Mucosa of descending colon (tissue), 3 donors: Measurements from ENCODE around the gene ADAMTS8. TPM values are rescaled to one million over a fixed set of nuclear protein-coding genes. Genes with fewer than 3 reads are reported as not detected.

Experiments used
- ATAC-seq: fragments of 200-7000 bp; cut with Tn5 transposase; one replicate; pipeline ENCODE4 v1.9.1; 2020; ENCODE audit warnings: mild to moderate bottlenecking, moderate library complexity
- DNase-seq, 3 donors: peaks; one replicate each; pipeline ENCODE4 v3.0.0-alpha.2; 2020
- H3K36me3 ChIP-seq: fragments of 200-600 bp; one replicate; pipeline ENCODE4 v1.8.0; 2021; ENCODE audit warnings: low read depth, mild to moderate bottlenecking
- H3K4me1 ChIP-seq: fragments of 200-600 bp; one replicate; pipeline ENCODE4 v1.8.0; 2021; ENCODE audit warnings: low read depth, mild to moderate bottlenecking
- H3K4me3 ChIP-seq: fragments of 200-600 bp; one replicate; pipeline ENCODE4 v1.8.0; 2021; ENCODE audit warnings: mild to moderate bottlenecking
- H3K9me3 ChIP-seq: fragments of 200-600 bp; one replicate; pipeline ENCODE4 v1.8.0; 2021; ENCODE audit warnings: mild to moderate bottlenecking
- intact Hi-C, 2 donors: fragments of 100-400 bp; cut with DNase I in 1 of 2; cut with micrococcal nuclease in 1 of 2; formaldehyde crosslinking; loops; one replicate each; pipeline versions ENCODE4 v1.11.0 to v1.11.1; 2022; cut with DNase I, micrococcal nuclease
- total RNA-seq, 3 donors: library from RNA; stranded (reverse); fragmentation: NEBNext Ultra II Directional in 2 of 3; extraction: Animal tissue kit (Norgen Biotek cat#: 25700) in 2 of 3; gene quantifications; one replicate each; pipeline versions ENCODE4 v1.2.1 to v1.2.4, GENCODE V29; 2021 to 2023
- TF ChIP-seq, protein P1 (sequence below): fragments of 200-600 bp; IDR thresholded peaks from one replicate; pipeline ENCODE4 v1.8.0; 2022; ENCODE audit warnings: antibody characterized with exemption, mild to moderate bottlenecking
- donor health status: DM: no; HTN: no; CAD: no; lungs with moderate emphysema.
- donor health status: DM: no; HTN: no; CAD: no.
- donor health status: DM: no; HTN: yes; CAD: no.

Gene ADAMTS8
- total RNA-seq, 3 donors from 2014 or later = 0.38 to 10.5 (median 2.6) TPM

DNA sequence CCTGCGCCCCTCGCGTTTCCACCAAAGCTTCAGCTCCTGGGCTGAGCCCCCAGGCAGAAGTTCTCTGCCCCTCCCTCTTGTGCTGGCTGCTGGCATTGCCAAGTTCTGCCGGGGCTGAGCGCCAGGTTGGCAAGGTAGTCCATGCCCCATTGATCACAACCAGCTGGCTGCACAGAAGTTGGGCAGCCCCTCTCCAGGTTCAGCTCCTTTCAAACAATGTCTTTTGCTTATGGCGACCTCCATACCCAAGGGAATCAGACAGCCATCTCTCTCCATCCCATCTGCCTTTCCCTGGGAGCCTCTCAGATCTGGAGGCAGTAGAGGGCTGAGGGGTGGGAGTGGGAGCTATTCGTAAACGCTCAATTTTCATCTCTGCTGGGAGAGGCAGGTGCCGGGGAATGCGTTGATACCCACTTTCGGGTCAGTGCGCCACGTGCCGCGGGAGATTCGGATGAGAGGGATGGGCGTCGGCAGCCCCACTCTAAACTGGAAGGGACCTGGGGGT is 1.5 kb downstream of the ADAMTS8 start:
- intact Hi-C loops = no loop called here
- DNase-seq = no peak
- H3K36me3 ChIP-seq = no peaks in the 10 kb centered on the region
- ATAC-seq = no peak
- H3K4me1 ChIP-seq = peaks cover 2% of the 10 kb centered on the region
- TF ChIP-seq, protein P1, sequence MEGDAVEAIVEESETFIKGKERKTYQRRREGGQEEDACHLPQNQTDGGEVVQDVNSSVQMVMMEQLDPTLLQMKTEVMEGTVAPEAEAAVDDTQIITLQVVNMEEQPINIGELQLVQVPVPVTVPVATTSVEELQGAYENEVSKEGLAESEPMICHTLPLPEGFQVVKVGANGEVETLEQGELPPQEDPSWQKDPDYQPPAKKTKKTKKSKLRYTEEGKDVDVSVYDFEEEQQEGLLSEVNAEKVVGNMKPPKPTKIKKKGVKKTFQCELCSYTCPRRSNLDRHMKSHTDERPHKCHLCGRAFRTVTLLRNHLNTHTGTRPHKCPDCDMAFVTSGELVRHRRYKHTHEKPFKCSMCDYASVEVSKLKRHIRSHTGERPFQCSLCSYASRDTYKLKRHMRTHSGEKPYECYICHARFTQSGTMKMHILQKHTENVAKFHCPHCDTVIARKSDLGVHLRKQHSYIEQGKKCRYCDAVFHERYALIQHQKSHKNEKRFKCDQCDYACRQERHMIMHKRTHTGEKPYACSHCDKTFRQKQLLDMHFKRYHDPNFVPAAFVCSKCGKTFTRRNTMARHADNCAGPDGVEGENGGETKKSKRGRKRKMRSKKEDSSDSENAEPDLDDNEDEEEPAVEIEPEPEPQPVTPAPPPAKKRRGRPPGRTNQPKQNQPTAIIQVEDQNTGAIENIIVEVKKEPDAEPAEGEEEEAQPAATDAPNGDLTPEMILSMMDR = no peak
- H3K9me3 ChIP-seq = no peaks in the 10 kb centered on the region
- no peak overlapping the region for H3K4me3 ChIP-seq

- no peaks in the 10 kb centered on the region for H3K36me3 ChIP-seq
- no peak for DNase-seq
- TF ChIP-seq, protein P1 = no peak
- H3K4me3 ChIP-seq = no peak overlapping the region
- no peaks in the 10 kb centered on the region for H3K9me3 ChIP-seq
- intact Hi-C loops = no loop called here
- peaks cover 2% of the 10 kb centered on the region for H3K4me1 ChIP-seq
- ATAC-seq = no peak
These were observed 2.1 kb downstream of the ADAMTS8 start for GRCh38 chr11:130426223-130426836.

GRCh38 chr11:130425156-130425555 is 3.3 kb downstream of the ADAMTS8 start:
- Histone ChIP-seq H3K4me1 (peaks cover 2% of the 10 kb centered on the region), H3K36me3 (no peaks in the 10 kb centered on the region), H3K9me3 (no peaks in the 10 kb centered on the region), H3K4me3 (no peak overlapping the region)
- TF ChIP-seq, protein P1 = no peak
- ATAC-seq (no peak), DNase-seq (no peak)
- intact Hi-C loops = no loop called here

DNA sequence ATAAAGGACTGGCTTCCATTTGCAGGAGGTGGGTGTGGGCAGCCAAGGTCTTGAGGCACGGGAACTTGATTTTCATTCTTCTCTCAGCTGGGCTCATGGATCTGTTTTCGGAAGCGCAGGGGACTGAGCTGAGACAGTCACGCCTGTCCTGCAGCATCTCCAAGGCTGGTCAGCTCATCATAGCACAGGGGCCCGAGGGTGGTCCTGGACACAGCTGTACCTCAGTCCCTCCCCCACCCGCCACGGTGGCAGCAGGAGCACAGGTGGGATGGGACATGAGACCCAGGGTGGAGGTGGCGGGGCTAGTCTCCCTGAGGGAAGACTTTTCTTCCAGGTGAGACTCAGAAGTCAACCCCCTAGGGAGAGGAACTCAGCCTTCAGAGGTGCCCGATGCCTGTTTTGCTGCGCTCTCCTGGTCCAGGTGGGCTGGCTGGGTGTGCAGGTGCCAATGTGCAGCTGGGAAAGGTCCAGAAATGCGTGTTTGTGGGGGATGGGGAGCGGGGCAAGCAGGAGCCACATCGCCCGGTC is 3.7 kb downstream of the ADAMTS8 start:
- Histone ChIP-seq H3K9me3 (no peaks in the 10 kb centered on the region), H3K4me1 (peaks cover 2% of the 10 kb centered on the region), H3K36me3 (no peaks in the 10 kb centered on the region), H3K4me3 (no peak overlapping the region)
- TF ChIP-seq, protein P1 = no peak
- intact Hi-C loops = no loop called here
- ATAC-seq (no peak), DNase-seq (no peak)

- no peak for DNase-seq
- Histone ChIP-seq H3K4me3 (no peak overlapping the region), H3K9me3 (no peaks in the 10 kb centered on the region), H3K36me3 (no peaks in the 10 kb centered on the region), H3K4me1 (peaks cover 2% of the 10 kb centered on the region)
- ATAC-seq = no peak
- TF ChIP-seq, protein P1 = no peak
- intact Hi-C loops = no loop called here
These were observed 4.8 kb downstream of the ADAMTS8 start for GRCh38 chr11:130423541-130424142.
